Epidermal melanocyte (primary cell): ENCODE data around the gene SMIM20.

Source experiments
- DNase-seq: peaks from one replicate; pipeline ENCODE4 v3.0.0; 2011; ENCODE audit warnings: low spot score; ENCODE audit not compliant: insufficient read length

Gene SMIM20

DNA sequence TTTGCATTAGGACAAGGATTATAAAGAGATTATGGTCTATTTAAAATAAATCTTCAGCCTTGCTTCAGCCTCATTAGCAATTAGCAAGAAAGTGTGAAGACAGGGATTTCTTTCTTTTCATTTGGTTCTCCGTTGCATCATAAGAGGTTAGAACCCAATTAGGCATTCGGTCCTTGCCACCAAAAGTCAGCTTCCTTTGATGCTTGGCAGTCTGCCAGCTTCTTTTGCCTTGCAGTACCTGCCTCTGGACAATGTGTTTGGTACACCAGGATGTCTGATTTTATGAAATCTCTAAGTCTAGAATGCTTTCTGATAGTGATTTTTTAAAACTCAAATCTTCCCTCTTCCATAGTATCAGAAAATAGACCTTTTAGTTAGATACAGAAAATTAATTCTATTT, 12.4 kb downstream of the SMIM20 start:
- no peak for DNase-seq

DNA sequence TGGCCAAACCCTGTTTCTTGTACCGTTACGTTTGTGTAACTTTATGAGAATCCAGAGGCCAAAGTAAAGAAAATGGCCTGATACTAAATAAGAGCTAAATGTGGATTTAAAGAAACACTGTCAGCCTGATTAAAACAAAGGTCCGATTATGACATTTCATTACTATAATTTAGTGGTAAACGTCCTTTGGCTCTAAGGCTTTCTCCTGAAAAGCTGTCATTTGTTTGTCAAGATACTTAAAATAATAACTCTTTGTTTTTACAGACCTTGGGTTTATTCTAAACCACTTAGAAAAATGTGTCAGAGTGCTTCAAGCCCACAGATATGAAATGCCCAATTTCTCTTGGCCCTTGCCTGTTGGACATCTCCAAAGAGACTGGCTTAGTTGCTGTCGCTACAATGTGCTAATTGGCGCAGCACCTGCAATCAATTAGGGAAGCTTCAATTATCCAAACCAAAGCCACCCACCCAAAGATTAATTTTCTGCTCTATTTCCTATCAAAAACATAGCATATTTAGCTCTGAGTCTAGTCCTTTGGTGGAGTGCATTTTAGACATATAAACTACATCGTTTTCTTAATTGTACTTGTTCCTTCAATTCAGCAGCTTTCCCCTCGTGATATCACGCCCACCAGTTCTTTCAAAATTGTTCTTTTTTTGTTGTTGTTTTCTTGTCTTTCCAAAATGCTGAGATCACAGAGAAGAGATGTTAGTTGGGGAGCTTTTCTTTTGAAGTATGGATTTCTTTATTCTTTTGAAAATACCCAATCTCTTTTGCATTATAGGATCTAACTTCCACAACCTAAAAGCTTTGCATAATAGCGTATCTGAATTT, 13.6 kb downstream of the SMIM20 start:
- no peak for DNase-seq

DNA sequence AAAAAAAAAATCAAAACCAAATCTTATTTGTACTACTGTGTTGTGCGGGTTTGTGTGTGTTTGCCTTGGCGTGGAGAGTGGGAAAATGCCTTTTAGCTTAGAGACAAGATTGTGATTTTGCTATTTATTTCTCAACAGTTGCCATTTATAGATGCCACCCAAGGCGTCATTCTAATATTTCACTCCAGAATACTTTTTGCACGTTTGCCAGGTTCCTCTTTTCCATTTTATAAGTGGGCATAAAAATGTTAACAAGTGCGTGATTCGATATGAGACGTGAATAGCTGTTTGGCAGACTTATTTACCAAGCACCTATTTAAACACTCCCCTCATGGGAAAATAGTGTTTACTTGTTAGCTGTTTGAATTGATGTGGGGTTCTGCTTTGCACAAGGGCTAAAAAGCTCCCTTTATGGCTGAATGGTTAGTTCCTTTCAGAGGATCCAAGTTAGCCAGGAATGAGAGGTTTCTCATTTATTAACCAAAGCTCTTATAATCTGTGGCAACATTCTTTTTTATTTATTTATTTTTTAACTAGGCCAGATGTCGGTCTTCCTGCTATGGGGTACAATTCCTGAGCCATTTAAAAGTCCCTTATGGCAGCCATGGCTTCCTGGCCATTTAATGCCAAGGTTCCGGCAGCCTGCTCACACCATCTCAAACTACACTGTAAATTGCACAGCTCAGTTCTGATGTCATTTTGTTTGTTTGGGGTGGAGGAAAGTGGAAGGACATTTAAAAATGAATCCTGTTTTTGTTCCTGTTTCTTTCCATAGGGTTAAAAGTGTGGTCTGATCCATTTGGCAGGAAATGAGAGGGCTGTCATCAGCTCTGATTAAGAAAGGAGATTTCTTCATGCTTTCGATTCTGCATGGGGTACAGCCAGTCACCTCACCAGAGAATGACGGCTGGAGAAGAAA, 14.6 kb downstream of the SMIM20 start:
- no peak for DNase-seq

DNA sequence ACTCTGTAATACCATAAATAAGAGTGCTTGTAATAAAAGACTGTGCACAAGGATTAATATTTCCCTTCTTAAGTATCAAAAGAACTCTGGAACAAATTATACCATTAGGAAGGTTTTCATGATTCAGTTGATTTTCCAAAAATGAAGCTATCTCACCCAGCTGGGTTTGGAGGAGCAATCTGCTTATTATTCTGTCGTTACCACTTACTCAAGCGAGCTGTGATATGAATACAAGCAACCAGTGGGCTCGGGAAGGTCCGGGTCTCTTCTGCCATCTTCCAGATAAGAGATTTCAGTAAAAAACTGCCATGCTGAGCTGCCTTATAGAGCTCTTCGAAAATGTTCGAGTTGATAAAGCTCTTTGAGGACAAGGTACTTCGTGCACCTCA, 15.3 kb downstream of the SMIM20 start:
- no peak for DNase-seq

DNA sequence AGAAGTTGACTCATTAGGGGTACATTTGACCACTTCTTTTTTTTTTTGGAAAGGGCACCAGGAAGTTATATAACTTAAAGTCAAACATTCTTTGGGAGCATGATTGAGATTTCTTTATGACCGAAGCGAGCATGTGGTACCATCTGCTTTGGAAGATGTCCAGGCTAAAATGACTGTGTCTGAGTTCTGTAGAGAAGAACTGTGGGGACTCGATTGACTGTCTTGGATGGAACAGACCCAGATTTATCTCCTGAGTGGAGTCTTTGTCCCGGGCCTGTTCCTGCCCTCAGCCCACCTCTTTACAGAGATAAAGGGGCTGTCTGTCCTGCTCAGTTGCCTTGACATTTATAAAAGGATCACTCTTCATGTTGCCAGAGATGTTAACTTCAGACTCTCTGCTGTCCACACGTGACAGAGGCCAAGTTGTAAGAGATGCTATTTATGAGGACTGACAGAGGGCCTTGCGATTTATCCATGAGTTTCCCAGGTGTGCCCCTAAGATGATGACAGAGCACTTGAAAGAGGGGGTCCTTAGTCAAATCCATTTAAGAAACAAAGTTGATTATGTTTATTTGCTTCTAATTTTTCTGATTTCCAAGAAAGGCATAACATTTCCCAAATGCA, 16.8 kb downstream of the SMIM20 start:
- DNase-seq: no peak

DNA sequence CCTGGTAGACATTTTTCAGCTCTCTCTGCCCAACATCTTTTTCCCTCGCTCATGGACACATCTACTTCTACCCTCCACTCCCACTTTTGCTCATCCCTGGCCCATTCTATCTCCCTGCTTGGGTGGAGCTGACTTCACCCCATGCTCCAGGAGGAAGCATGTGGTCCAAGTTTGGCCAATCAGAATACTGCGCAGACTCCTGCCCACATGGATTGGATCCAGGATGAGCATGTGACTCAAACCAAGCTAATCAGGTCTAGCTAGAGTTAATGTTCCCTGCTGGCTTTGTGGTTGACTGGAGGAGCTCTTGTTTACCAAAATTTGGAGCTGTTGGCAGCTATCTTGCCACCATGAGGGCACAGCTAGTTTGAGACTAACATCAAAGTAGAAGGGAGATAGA, 22.7 kb downstream of the SMIM20 start:
- no peak for DNase-seq

DNA sequence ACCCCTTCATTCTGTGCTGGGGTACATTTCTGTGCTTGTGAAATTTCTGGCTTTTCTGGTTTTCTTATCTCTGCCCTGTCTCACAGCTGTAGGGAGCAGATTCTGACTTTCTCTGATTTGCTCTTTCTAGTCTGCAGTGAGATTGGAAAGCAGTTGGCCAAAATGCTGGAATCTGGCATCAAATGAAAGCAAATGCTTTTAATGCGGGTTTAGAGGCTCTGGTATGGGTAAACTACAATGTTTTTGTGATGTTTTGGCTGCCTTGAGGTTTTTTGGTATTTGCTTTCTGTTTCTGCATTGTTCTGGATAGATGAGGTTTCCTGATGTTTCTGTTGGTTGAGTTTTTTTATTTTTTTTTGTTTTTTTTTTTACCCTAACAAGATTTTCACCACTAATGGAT, 23.8 kb downstream of the SMIM20 start:
- no peak for DNase-seq

DNA sequence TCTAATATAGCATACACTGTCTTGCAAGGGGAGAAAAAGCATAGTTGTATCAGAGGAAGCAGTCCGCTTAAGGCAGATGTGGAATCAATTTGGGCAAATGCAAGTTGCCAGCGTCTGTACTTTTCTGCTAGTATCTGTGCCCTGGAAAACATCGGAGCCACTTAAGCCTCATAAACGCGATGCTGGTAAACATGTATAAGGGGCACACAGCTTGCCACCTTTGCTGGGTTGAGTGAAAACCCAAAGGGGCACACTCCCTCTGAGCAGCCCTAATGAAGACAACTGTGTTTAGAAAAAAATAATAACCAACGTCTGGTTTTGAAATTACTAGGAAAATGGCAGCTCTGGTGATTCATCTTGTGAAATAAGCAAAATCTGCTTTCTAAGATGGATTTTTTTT, 24.3 kb downstream of the SMIM20 start:
- no peak for DNase-seq

DNA sequence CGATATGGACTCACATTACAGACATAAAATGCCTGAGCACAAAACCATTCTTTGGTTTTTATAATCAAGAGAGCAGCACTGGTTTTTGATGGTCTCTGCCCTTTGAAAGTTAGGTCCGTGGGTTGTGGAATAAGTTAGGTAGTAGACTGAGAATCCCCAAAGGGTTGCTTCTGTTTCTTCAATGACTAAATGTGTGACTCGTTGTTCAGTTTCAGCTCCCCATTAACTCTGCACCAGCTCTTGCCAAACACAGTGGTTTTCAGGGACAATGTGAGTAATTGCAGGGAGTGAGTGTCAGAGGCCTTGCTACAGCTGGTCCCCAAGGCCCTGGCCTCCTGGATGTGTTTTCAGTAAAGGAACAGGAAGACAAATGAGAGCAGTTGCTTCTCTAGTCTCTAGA, 24.8 kb downstream of the SMIM20 start:
- DNase-seq: no peak

DNA sequence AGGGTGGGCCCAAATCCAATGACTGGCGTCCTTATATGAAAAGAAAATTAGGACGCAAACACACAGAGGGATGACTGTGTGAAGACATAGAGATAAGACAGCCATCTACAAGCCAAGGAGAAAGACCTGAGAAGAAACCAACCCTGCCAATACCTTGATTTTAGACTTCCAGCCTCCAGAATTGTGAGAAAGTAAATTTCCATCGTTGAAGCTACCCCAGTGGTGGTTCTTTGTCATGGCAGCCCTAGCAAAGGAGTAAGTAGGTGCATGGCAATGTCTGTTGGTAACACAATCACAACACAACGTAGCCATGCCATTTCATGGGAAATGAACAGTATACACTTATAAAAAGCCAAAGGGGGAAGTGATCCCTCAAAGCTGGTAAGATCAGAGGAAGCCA, 25.3 kb downstream of the SMIM20 start:
- no peak for DNase-seq

DNA sequence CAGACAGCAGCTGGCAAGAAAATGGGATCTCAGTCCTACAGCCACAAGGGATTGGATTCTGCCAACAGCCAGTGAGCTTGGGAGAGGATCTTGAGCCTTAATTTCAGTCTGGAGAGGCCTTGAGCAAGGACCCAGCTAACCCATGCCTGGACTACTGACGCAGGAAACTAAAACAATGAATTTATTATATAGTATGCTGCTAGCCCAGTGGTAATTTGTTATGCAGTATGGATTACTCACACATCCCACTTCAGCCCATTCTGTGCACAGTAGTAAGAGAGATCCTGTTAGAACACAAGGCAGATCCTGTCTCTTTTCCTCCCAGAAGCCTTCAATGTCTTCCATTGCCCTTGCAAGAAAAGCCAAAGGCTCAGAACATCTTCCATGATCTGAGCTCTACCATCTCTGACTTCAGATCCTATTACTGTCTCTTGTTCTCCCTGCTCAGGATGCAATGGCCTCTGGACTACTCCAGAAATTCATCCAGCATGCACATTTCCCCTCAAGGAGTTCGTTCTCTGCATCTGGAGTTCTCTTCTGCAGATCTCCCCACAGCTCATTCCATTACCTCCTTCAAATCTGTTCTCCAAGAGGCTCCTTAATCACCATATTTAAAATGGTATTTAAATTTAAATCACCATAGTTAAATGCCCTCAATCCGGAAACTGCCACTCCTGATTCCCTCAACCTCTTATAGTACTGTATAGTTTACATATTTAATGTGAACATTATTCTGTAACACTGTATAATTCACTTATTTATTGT, 27.6 kb downstream of the SMIM20 start:
- DNase-seq: no peak

DNA sequence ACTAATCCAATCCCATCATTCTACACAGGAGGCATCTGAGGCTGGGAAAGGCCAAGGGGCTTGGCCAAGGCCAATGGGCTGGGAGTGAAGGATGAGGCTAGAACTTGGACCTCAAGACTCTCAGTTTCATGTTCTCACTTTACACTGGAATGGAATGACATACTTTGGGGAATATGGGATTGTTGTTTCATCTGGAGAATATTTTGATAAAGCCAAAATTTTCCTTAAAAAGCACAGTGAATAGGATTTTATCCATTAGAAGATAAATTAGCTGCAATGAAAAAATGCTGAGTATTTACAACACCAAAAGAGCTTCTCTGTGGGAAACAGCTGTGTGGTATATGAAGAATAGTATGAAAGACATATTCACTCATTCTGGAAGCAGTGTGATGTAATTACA, 29.3 kb downstream of the SMIM20 start:
- DNase-seq: no peak

DNA sequence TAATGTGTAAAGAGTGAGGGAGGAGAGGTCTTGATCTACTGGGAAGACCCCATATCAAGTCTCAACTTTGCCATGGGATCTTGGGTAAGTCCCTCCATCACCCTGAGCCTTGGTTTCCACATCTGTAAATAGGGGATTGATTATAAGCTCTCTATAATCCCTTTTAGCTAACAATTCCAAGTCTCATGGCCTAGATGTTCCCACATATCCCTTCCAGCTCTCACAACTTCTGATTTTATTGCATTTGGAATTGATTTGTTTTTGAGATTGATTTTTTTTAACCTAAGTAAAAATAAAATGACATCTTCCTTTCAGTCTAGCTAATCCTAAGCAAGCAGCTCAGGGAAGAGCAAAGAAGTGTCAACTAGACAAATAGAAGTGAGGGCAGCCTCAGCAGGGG, 29.8 kb downstream of the SMIM20 start:
- DNase-seq: no peak

DNA sequence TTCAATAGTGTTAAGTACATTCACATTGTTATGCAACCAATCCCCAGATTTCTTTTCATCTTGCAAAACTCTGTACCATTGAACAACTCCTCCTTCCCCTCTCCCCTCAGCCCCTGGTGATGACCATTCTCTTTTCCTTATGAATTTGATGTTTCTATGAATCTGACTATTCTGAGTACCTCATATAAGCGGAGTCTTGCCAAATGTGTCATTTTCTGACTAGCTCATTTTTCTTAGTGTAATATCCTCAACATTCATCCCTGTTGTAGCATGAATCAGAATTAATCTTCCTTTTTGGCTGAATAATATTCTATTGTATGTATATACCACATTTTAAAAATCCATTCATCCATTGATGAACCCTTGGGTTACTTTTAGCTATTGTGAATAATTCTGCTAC, 34.0 kb downstream of the SMIM20 start:
- no peak for DNase-seq

DNA sequence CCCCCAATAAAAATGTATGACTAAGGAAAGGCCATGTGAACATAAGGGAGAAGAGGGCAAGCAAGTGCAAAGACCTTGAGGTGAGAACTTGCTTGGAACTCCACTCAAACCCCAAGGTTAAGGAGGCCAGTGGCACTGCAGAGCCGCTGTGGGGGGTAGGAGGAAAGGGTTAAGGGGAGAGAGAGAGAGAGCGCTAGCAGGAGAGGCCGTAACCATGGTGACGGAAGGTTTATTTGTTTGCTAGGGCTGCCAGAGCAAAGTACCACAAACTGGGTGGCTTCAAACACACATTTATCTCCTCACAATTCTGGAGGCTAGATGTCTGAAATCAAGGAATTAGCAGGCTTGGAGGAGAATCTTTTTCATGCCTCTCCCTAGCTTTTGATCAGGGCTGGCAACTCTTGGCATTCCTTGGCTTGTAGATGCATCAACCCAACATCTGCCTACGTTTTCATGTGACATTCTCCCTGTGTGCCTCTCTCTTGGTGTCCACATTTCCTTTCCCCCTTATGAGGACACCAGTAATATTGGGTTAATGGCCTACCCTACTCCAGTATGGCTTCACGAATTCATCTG, 35.2 kb downstream of the SMIM20 start:
- DNase-seq: no peak

DNA sequence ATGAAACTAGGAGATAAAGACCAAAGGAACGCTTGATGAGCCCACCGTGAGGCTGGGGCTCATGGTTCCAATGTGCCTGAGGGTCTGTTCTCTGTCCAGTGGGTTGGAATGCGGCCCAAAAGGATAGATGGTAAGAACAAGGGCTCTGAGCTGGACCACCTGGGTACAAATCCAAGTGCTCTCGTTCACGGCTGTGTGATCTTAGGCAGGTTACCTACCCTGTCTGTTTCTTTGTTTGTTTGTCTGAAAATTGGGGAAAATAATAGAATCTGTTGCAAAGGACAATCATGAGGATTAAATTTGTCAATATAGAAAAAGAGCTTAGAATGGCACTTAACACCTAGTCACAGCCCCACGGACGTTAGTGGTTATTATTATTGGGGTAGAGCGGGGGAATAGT, 36.0 kb downstream of the SMIM20 start:
- DNase-seq: no peak

DNA sequence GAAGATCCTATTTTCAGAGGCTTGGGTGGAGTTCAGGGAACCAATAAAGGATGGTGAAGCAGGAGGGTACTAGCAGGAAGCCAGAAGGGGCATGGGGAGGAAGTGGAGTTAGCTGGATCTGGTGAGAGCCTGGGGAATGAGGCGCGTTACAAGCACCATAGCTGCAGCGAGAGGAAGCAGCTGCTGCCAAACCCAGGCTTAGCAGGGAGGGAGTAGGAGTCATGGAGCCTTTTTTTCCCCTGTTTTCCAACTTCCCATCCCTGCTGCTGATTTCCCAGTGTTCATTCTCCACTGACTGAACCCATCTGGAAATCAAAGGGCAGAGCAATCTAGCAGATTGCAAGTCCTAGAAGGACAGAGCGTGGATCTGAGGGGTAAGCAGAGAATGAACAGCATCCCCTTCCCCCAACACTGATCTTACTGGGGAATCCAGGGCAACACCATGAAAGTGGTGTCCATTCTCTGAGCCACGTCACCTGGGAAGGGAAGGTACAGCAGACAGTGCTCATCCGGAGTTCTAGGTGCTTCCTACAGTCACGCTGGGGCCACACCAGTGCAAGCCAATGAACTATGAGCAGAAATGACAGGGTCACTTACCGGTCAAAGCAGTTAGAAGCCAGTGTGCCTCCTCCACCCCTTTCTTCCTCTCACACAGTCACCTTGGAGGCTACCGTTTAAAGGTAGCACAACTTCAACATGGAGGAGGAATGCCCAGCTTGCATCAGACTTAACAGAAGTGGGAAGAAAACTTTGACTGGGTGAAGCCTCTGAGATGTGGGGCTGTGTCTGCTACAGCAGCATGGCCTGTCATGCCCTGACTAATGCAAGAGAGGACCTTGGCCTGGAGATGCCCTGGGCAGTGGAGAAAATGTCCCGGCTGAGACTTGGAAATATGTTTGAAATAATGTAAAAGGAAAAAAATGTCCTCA, 36.7 kb downstream of the SMIM20 start:
- no peak for DNase-seq

DNA sequence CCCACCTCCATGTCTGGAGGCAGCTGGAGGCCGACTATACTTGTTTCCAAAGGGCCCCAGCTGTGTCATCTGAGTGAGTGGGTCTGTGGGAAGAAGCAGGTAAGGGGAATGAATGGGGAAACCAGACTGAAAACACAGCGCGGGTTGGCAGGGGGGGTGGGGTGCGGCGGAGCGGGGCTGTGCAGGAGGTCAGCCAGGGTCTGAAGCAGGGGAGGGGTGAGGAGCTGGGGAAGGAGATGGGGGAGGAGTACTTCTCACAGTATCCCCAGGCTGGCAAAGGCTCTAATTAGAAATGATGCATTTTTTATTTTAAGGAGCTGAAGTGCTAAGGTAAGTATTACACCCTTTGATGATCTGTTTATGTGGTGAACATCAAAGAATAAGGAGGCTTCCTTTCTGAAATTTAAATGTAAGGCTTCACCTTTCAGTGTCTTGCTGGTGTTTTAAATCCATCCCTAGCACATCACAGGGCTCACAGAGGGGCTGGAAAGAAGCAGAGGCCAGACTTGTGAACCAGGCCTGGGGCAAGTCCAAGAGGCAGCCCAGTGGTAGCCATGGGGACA, 37.5 kb downstream of the SMIM20 start:
- DNase-seq: no peak

DNA sequence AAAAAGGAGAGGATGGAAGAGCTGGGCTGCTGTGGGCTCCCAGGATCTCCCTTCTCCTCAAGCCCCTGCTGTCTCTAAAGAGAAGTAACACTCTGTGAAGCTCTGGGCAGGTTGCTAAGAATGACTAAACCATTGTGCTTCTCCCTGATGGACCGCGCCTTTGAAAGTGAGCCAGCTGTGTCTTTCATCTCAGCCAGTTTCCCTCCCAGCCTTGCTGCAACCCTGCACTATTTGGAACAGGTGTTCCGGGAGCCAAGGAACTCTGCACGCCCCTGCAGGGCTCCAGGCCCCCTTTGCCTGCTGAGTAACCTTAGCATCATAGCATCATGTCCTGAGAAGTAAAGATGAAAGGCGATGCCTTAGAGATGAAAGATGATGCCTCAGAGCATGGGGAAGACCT, 39.7 kb downstream of the SMIM20 start:
- no peak for DNase-seq
